CD14-positive monocyte (primary cell): ENCODE data around the gene GCNT1. TPM values are rescaled to one million over a fixed set of nuclear protein-coding genes. Genes with fewer than 3 reads are reported as not detected.

ENCODE experiments used
- DNase-seq, 3 donors: peaks; one replicate each; pipeline ENCODE4 v3.0.0-alpha.2; 2011 to 2022
- H2AFZ ChIP-seq: 2 replicates; pipeline ENCODE4 v1.6.0; 2012; ENCODE audit warnings: mild to moderate bottlenecking, low read depth, low read length, inconsistent platforms; ENCODE audit not compliant: insufficient read depth, poor library complexity, severe bottlenecking
- H3K27ac ChIP-seq, 2 donors: 1 replicate in 1 of 2; 2 replicates in 1 of 2; pipeline ENCODE4 v1.5.1; 2012 to 2013; ENCODE audit warnings: low read length in 2 of 2, control low read depth in 1 of 2, inconsistent platforms in 1 of 2, low read depth in 1 of 2, mild to moderate bottlenecking in 1 of 2
- H3K27me3 ChIP-seq, 2 donors: one replicate each; pipeline versions ENCODE4 v1.6.0 to v1.6.1; 2011 to 2013; ENCODE audit warnings: low read length in 2 of 2; ENCODE audit not compliant: control insufficient read depth in 2 of 2, insufficient read depth in 2 of 2
- H3K36me3 ChIP-seq, 2 donors: replicated peaks in 1 of 2; 1 replicate in 1 of 2; 2 replicates in 1 of 2; pipeline versions ENCODE4 v1.5.1 to v1.6.1; 2012 to 2013; ENCODE audit warnings: low read length in 2 of 2, control low read depth in 1 of 2, inconsistent platforms in 1 of 2, mild to moderate bottlenecking in 1 of 2; ENCODE audit not compliant: insufficient read depth in 2 of 2, control insufficient read depth in 1 of 2
- H3K4me1 ChIP-seq, 2 donors: 1 replicate in 1 of 2; 2 replicates in 1 of 2; pipeline versions ENCODE4 v1.5.1 to v1.6.1; 2012 to 2013; ENCODE audit warnings: low read length in 2 of 2, control low read depth in 1 of 2, inconsistent platforms in 1 of 2, mild to moderate bottlenecking in 1 of 2, moderate library complexity in 1 of 2; ENCODE audit not compliant: insufficient read depth in 2 of 2, control insufficient read depth in 1 of 2
- H3K4me2 ChIP-seq: replicated peaks from 2 replicates; pipeline ENCODE3; 2012; ENCODE audit warnings: low read length, moderate library complexity, mild to moderate bottlenecking; ENCODE audit not compliant: poor library complexity, severe bottlenecking; ENCODE audit errors: extremely low read depth
- H3K4me3 ChIP-seq, 3 experiments: fragments of 200-600 bp in 1 of 3; sonication (generic) in 1 of 3; replicated peaks in 1 of 3; 1 replicate in 2 of 3; 2 replicates in 1 of 3; pipeline ENCODE4 v1.5.1; 2011 to 2013; ENCODE audit warnings: low read length in 3 of 3, mild to moderate bottlenecking in 3 of 3, control low read depth in 2 of 3, low read depth in 2 of 3, inconsistent platforms in 1 of 3, moderate library complexity in 1 of 3
- H3K79me2 ChIP-seq: 2 replicates; pipeline ENCODE4 v1.6.0; 2012; ENCODE audit warnings: mild to moderate bottlenecking, control low read depth, inconsistent platforms, low read length, moderate library complexity; ENCODE audit not compliant: insufficient read depth
- H3K9ac ChIP-seq: 2 replicates; pipeline ENCODE4 v1.6.0; 2017; ENCODE audit warnings: low read length, mild to moderate bottlenecking; ENCODE audit not compliant: insufficient read depth, poor library complexity, severe bottlenecking
- H3K9me3 ChIP-seq, 2 donors: replicated peaks in 1 of 2; 1 replicate in 1 of 2; 2 replicates in 1 of 2; pipeline versions ENCODE4 v1.5.1 to v1.6.1; 2012 to 2013; ENCODE audit warnings: low read length in 2 of 2, control low read depth in 1 of 2; ENCODE audit not compliant: control insufficient read depth in 1 of 2, insufficient read depth in 1 of 2
- H4K20me1 ChIP-seq: 2 replicates; pipeline ENCODE4 v1.6.0; 2012; ENCODE audit warnings: mild to moderate bottlenecking, low read length, control low read depth, moderate library complexity; ENCODE audit not compliant: insufficient read depth
- H3K27ac Mint-ChIP-seq, 7 donors: one replicate each; pipeline ENCODE4 v1.8.0; 2020; ENCODE audit warnings: mild to moderate bottlenecking in 7 of 7, mixed read lengths in 7 of 7, moderate library complexity in 6 of 7, inconsistent platforms in 2 of 7
- H3K27me3 Mint-ChIP-seq, 3 donors: one replicate each; pipeline ENCODE4 v1.8.0; 2021 to 2022; ENCODE audit warnings: low read depth in 3 of 3, mild to moderate bottlenecking in 3 of 3, mixed read lengths in 3 of 3, moderate library complexity in 3 of 3, inconsistent platforms in 1 of 3
- H3K36me3 Mint-ChIP-seq, 2 donors: one replicate each; pipeline ENCODE4 v1.8.0; 2020; ENCODE audit warnings: mixed read lengths in 2 of 2, inconsistent platforms in 1 of 2, mild to moderate bottlenecking in 1 of 2
- H3K4me1 Mint-ChIP-seq: one replicate; pipeline ENCODE4 v1.8.0; 2020; ENCODE audit warnings: mild to moderate bottlenecking, mixed read lengths
- H3K4me3 Mint-ChIP-seq, 2 donors: one replicate each; pipeline ENCODE4 v1.8.0; 2020; ENCODE audit warnings: mild to moderate bottlenecking in 2 of 2, mixed read lengths in 2 of 2, moderate library complexity in 1 of 2
- H3K9me3 Mint-ChIP-seq, 7 donors: one replicate each; pipeline ENCODE4 v1.8.0; 2020 to 2022; ENCODE audit warnings: mixed read lengths in 7 of 7, mild to moderate bottlenecking in 6 of 7, moderate library complexity in 6 of 7, inconsistent platforms in 2 of 7
- CTCF ChIP-seq: fragments of 200-600 bp; IDR thresholded peaks from one replicate; pipeline ENCODE4 v1.8.0; 2022; ENCODE audit warnings: antibody characterized with exemption, mild to moderate bottlenecking
- WGBS: methylation state at CpG from one replicate; pipeline ENCODE4 v1.1.5; 2013; ENCODE audit warnings: missing lambda C conversion rate; ENCODE audit not compliant: insufficient coverage; 5-methylcytosine and 5-hydroxymethylcytosine counted together
- intact Hi-C, 2 donors: fragments of 100-400 bp; cut with micrococcal nuclease; formaldehyde crosslinking; loops; one replicate each; pipeline versions ENCODE4 v1.15.0 to v1.15.1; 2023
- polyA plus RNA-seq, 3 donors: library from polyadenylated mRNA; depleted of rRNA in 1 of 3; unstranded in 2 of 3; stranded (reverse) in 1 of 3; fragments of 300-500 nt in 2 of 3; fragments of >200 nt in 1 of 3; fragmentation: Illumina TruSeq in 2 of 3; gene quantifications; 1 replicate in 2 of 3; 2 replicates in 1 of 3; pipeline ENCODE4 v1.2.3, GENCODE V29; 2012 to 2021

The GCNT1 gene
- polyA plus RNA-seq, 3 donors = 8.4 to 15.4 (median 9.3) TPM

DNA sequence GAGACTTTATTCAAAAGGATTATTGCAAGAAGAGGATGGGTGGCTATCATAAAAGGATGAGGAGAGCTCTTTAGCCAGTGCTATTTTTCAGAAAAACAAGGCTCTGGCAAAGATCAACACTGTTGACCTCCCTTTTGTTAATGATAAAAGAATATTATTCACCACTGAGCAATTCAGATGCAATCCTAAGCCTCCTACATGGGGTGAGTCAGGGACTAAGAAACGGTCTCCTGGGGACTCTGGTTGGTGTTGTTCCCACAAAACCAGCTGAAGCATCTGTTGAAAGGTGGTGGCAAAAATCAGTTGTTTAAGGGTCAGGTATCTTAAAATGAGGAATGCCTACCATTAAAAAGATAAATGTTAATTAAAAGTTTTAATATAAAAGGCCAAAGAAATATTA, 7.7 kb upstream of the GCNT1 start:
- H4K20me1 ChIP-seq = no peaks in the 10 kb centered on the region
- H3K36me3 Mint-ChIP-seq = no peaks in the 10 kb centered on the region
- no peak overlapping the region for H3K9ac ChIP-seq
- no peak for TF ChIP-seq CTCF
- no peaks in the 10 kb centered on the region for H3K36me3 ChIP-seq
- DNase-seq = no peak
- no peak overlapping the region for H2AFZ ChIP-seq
- peaks cover 12 to 19% of the 10 kb centered on the region in 2 donors for H3K4me1 ChIP-seq
- no CpG with 5 or more reads among the region's 1 CpG for WGBS
- intact Hi-C loops = loop anchor here in 1 of 2 donors (10.0 kb wide), 1 partner anchor 46 kb away; no protein-coding TSS in a partner anchor
- no peak overlapping the region for H3K4me3 ChIP-seq
- peaks cover 0 to 1% (median 0%) of the 10 kb centered on the region in 3 donors for H3K27me3 Mint-ChIP-seq
- H3K4me1 Mint-ChIP-seq = peaks cover 29% of the 10 kb centered on the region
- peaks cover 0 to 4% (median 0%) of the 10 kb centered on the region in 7 donors for H3K9me3 Mint-ChIP-seq
- no peak overlapping the region for H3K27ac Mint-ChIP-seq
- H3K4me3 Mint-ChIP-seq = no peak overlapping the region
- H3K27ac ChIP-seq = no peak overlapping the region
- H3K27me3 ChIP-seq = no peaks in the 10 kb centered on the region
- no peaks in the 10 kb centered on the region for H3K79me2 ChIP-seq
- H3K9me3 ChIP-seq = no peaks in the 10 kb centered on the region
- no peak overlapping the region for H3K4me2 ChIP-seq

DNA sequence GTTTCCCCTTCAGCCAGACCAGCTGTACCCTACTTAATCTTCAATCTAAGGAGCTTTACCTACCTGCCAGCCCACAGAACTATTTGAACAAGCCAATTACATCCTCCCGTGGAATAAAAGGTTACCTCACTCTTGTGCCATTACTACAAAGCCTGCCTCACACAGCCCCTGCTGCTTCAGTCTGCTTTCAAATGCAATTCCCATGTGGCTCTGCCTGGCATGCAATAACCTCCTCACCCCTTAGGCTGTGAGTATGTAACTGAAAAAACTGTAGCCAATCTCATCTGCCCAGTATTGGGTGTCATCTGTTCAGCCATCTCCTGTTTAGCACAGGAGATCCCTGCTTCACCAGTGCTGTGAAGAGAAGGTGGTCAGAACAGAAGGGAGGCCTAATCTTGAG, 6.1 kb upstream of the GCNT1 start:
- Histone ChIP-seq H3K36me3 (no peaks in the 10 kb centered on the region), H3K27ac (no peak overlapping the region), H2AFZ (no peak overlapping the region), H3K4me2 (no peak overlapping the region), H3K27me3 (no peaks in the 10 kb centered on the region), H3K9ac (no peak overlapping the region), H3K4me1 (peaks cover 18 to 21% of the 10 kb centered on the region in 2 donors), H3K9me3 (no peaks in the 10 kb centered on the region), H4K20me1 (no peaks in the 10 kb centered on the region), H3K4me3 (no peak overlapping the region), H3K79me2 (no peaks in the 10 kb centered on the region)
- Mint-ChIP-seq H3K9me3 (peaks cover 0 to 4% (median 0%) of the 10 kb centered on the region in 7 donors), H3K27ac (no peak overlapping the region), H3K4me3 (no peak overlapping the region), H3K36me3 (no peaks in the 10 kb centered on the region), H3K27me3 (peaks cover 0 to 1% (median 0%) of the 10 kb centered on the region in 3 donors), H3K4me1 (peaks cover 32% of the 10 kb centered on the region)
- TF ChIP-seq CTCF = no peak
- intact Hi-C loops = loop anchor here in 1 of 2 donors (10.0 kb wide), 1 partner anchor 48 kb away; no protein-coding TSS in a partner anchor
- WGBS = no CpG with 5 or more reads among the region's 1 CpG
- DNase-seq = no peak
